Gastrocnemius medialis (tissue), 4 donors: Measurements from ENCODE around the gene HELZ2. TPM values are rescaled to one million over a fixed set of nuclear protein-coding genes. Genes with fewer than 3 reads are reported as not detected.

ENCODE experiments used
- ATAC-seq, 2 donors: fragments of 150-250 bp; one replicate each; pipeline ENCODE4 v1.9.1; 2016
- DNase-seq, 2 donors: peaks; one replicate each; pipeline ENCODE4 v3.0.0-alpha.2; 2019
- H3K27ac ChIP-seq, 4 donors: fragments of 200-600 bp; sonication (generic); 1 replicate in 1 of 4; 2 replicates in 3 of 4; pipeline ENCODE4 v1.5.1; 2016 to 2018; ENCODE audit warnings: mild to moderate bottlenecking in 2 of 4, moderate library complexity in 1 of 4
- H3K27me3 ChIP-seq, 3 donors: fragments of 200-600 bp; sonication (generic) in 2 of 3; 1 replicate in 1 of 3; 2 replicates in 2 of 3; pipeline versions ENCODE4 v1.5.1 to v1.6.0; 2016 to 2019; ENCODE audit warnings: mild to moderate bottlenecking in 1 of 3, moderate library complexity in 1 of 3
- H3K36me3 ChIP-seq, 2 donors: fragments of 200-600 bp; sonication (generic) in 1 of 2; one replicate each; pipeline ENCODE4 v1.5.1; 2017 to 2018
- H3K4me1 ChIP-seq, 2 donors: fragments of 200-600 bp; sonication (generic) in 1 of 2; one replicate each; pipeline ENCODE4 v1.5.1; 2016 to 2017; ENCODE audit warnings: mild to moderate bottlenecking in 2 of 2
- H3K4me3 ChIP-seq, 4 donors: fragments of 200-600 bp; sonication (generic) in 3 of 4; 1 replicate in 1 of 4; 2 replicates in 3 of 4; pipeline ENCODE4 v1.5.1; 2016 to 2019; ENCODE audit warnings: mild to moderate bottlenecking in 2 of 4
- H3K9me3 ChIP-seq, 3 donors: fragments of 200-600 bp; sonication (generic) in 2 of 3; 1 replicate in 1 of 3; 2 replicates in 2 of 3; pipeline ENCODE4 v1.5.1; 2016 to 2019
- CTCF ChIP-seq, 5 experiments: fragments of 450-650 bp in 3 of 5; fragments of 200-600 bp in 2 of 5; sonication (generic) in 2 of 5; IDR thresholded peaks in 4 of 5; conservative IDR thresholded peaks in 1 of 5; 1 replicate in 4 of 5; 2 replicates in 1 of 5; pipeline ENCODE4 v1.5.1; 2016 to 2019; ENCODE audit warnings: antibody characterized with exemption in 5 of 5, mild to moderate bottlenecking in 3 of 5, moderate library complexity in 3 of 5
- POLR2A ChIP-seq, 2 donors: fragments of 450-650 bp; IDR thresholded peaks; one replicate each; pipeline ENCODE4 v1.6.1; 2017; ENCODE audit warnings: antibody characterized with exemption in 2 of 2, mild to moderate bottlenecking in 2 of 2, moderate library complexity in 2 of 2
- in situ Hi-C, 4 donors: fragments of 200-750 bp; cut with MboI; loops; one replicate each; pipeline versions ENCODE4 v1.15.0 to v1.8.0; 2017; ENCODE audit warnings: low sequenced_read_pairs in 4 of 4
- intact Hi-C: fragments of 100-400 bp; cut with DNase I; formaldehyde crosslinking; loops from one replicate; pipeline ENCODE4 v1.15.1; 2023; ENCODE audit warnings: low total_unique reads
- total RNA-seq, 4 donors: library from RNA; depleted of rRNA; stranded (reverse); fragments of >200 nt; gene quantifications; one replicate each; pipeline versions ENCODE4 v1.1.0 to v1.2.3, GENCODE V29; 2016

Gene HELZ2
- total RNA-seq = 1 to 10 TPM; 1.7 to 6.2 (median 3.6) TPM

GRCh38 chr20:63574156-63574828 is at the start of gene HELZ2:
HELZ2 (minus strand) TSS chr20:63574239; CDS start chr20:63572385, 1,854 bp downstream.
- peaks cover 3 to 12% (median 10%) of the 10 kb centered on the region in 3 donors for H3K27me3 ChIP-seq
- H3K27ac ChIP-seq = peak within 1 kb of the TSS; percentile 55 to 73 (median 70)
- no peaks in the 10 kb centered on the region for H3K36me3 ChIP-seq
- DNase-seq (peak in 1 of 2 donors; percentile 41), ATAC-seq (peak; percentile 37 to 57)
- intact Hi-C loops (no loop called here), in situ Hi-C loops (no loop called here)
- peak within 1 kb of the TSS; percentile 61 to 66 (median 63) for H3K4me3 ChIP-seq
- H3K9me3 ChIP-seq = no peaks in the 10 kb centered on the region
- H3K4me1 ChIP-seq = peaks cover 8 to 19% of the 10 kb centered on the region in 2 donors
- TF ChIP-seq CTCF (IDR thresholded peaks at IDR 0.05 in 4 of 5, conservative IDR thresholded peaks at IDR 0.05 in 1 of 5) = no peak
- peak in 1 of 2 donors; percentile 11 for TF ChIP-seq POLR2A (IDR thresholded peaks at IDR 0.05)

- Histone ChIP-seq H3K4me3 (no peak overlapping the region), H3K27me3 (no peaks in the 10 kb centered on the region), H3K4me1 (peaks cover 5 to 12% of the 10 kb centered on the region in 2 donors), H3K9me3 (no peaks in the 10 kb centered on the region), H3K36me3 (peaks cover 0 to 16% of the 10 kb centered on the region in 2 donors), H3K27ac (no peak overlapping the region)
- TF ChIP-seq CTCF (IDR thresholded peaks at IDR 0.05 in 4 of 5, conservative IDR thresholded peaks at IDR 0.05 in 1 of 5) = no peak
- in situ Hi-C loops (no loop called here), intact Hi-C loops (loop anchor here (10.0 kb wide), 2 partner anchors 242 to 442 kb away; partner anchors contain the start of genes ABHD16B, TCEA2 and TPD52L2)
- ATAC-seq = no peak
- DNase-seq = no peak
These were observed 48.7 kb upstream of the HELZ2 start for GRCh38 chr20:63622732-63623131.

- H3K4me3 ChIP-seq = no peak overlapping the region
- H3K27me3 ChIP-seq = no peaks in the 10 kb centered on the region
- peaks cover 5 to 7% of the 10 kb centered on the region in 2 donors for H3K4me1 ChIP-seq
- H3K27ac ChIP-seq = no peak overlapping the region
- ATAC-seq (no peak), DNase-seq (no peak)
- H3K9me3 ChIP-seq = no peaks in the 10 kb centered on the region
- in situ Hi-C loops = no loop called here
- intact Hi-C loops = loop anchor here (10.0 kb wide), 2 partner anchors 243 to 443 kb away; partner anchors contain the start of genes ABHD16B, TCEA2 and TPD52L2
- TF ChIP-seq POLR2A (IDR thresholded peaks at IDR 0.05) = no peak
- peaks cover 0 to 21% of the 10 kb centered on the region in 2 donors for H3K36me3 ChIP-seq
These were observed 48.1 kb upstream of the HELZ2 start for GRCh38 chr20:63622096-63622495.

GRCh38 chr20:63620991-63621390 is 47.0 kb upstream of the HELZ2 start:
- Histone ChIP-seq H3K27me3 (no peaks in the 10 kb centered on the region), H3K4me3 (no peak overlapping the region), H3K27ac (no peak overlapping the region), H3K36me3 (peaks cover 0 to 29% of the 10 kb centered on the region in 2 donors), H3K9me3 (no peaks in the 10 kb centered on the region), H3K4me1 (peaks cover 5 to 6% of the 10 kb centered on the region in 2 donors)
- intact Hi-C loops = loop anchor here (10.0 kb wide), 2 partner anchors 244 to 444 kb away; partner anchors contain the start of genes ABHD16B, TCEA2 and TPD52L2
- DNase-seq (no peak), ATAC-seq (no peak)
- TF ChIP-seq CTCF (IDR thresholded peaks at IDR 0.05 in 4 of 5, conservative IDR thresholded peaks at IDR 0.05 in 1 of 5) = no peak
- no peak for TF ChIP-seq POLR2A (IDR thresholded peaks at IDR 0.05)
- in situ Hi-C loops = no loop called here

GRCh38 chr20:63619505-63619904 is 45.5 kb upstream of the HELZ2 start:
- in situ Hi-C loops = no loop called here
- Histone ChIP-seq H3K9me3 (no peaks in the 10 kb centered on the region), H3K4me1 (no peaks in the 10 kb centered on the region), H3K27me3 (no peaks in the 10 kb centered on the region), H3K4me3 (no peak overlapping the region), H3K36me3 (peaks cover 0 to 41% of the 10 kb centered on the region in 2 donors), H3K27ac (no peak overlapping the region)
- TF ChIP-seq CTCF (IDR thresholded peaks at IDR 0.05 in 4 of 5, conservative IDR thresholded peaks at IDR 0.05 in 1 of 5) = no peak
- TF ChIP-seq POLR2A (IDR thresholded peaks at IDR 0.05) = no peak
- ATAC-seq (no peak), DNase-seq (no peak)
- intact Hi-C loops = no loop called here
